Measurements from ENCODE around the gene USP24.
A peak's percentile ranks its signal among the peaks of the same experiment; 100 is the strongest.

Gene USP24

DNA sequence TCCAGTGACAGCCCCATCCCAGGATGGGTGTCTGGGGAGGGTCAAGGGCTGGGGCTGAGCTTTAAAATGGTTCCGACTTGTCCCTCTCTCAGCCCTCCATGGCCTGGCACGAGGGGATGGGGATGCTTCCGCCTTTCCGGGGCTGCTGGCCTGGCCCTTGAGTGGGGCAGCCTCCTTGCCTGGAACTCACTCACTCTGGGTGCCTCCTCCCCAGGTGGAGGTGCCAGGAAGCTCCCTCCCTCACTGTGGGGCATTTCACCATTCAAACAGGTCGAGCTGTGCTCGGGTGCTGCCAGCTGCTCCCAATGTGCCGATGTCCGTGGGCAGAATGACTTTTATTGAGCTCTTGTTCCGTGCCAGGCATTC lies 151.6 kb downstream of the USP24 start:
- DNase-seq = peak; percentile 46

DNA sequence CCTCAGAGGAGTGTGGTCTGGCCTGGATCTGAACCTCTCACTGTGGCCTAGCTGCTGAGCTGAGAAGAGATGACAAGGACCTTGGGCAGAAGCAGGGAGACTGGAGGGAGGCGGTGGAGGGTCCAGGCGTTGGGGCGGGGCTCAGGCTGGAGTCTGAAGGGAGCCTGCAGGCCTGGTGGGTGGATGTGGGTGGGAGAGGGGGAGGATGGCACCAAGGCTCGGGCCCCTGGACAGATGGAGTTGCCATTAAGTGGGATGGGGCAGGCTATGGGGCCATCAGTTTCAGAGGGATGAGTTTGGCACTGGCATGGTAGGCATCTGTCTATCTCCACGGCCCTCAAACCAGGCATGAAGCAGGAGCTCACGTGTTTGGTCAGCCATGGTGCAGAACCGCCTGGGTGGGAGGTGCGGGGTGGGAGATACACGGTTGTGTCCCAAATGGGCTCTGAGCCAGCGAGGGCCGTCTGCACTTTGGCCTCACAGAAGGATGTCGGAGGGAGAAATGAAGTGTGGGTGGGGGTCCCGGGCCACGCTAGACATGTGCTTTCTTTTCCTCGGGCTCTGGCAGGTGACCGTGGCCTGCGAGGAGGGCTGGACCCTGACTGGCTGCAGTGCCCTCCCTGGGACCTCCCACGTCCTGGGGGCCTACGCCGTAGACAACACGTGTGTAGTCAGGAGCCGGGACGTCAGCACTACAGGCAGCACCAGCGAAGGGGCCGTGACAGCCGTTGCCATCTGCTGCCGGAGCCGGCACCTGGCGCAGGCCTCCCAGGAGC lies 152.2 kb downstream of the USP24 start:
- peak; percentile 54 for DNase-seq

DNA sequence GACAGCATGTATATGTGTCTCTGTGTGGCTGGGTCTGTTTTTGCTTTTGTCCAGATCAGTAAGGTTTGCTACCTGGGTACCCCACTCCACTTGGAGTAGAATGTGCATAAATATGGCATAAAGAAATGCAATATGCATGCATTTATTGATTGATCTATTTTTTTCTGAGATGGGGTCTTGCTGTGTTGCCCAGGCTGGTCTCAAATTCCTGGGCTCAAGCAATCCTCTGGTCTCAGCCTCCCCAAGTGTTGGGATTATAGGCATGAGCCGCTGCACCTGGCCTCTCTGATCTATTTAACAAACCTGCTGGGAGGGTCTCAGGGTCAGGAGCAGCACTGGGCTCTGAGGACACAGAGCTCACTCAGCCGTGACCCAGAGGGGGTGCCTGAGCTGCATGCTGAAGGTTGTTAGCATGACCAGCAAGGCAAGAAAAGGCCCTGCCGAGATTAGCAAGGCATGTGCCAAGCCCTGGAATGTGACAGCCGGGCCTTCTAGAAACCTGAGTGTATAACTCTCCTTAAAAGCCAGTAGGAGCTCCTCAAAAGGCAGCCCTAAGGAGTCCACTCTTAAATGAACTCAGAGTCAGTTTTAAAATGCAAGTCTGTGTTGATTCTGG lies 153.3 kb downstream of the USP24 start:
- DNase-seq = peak; percentile 46

DNA sequence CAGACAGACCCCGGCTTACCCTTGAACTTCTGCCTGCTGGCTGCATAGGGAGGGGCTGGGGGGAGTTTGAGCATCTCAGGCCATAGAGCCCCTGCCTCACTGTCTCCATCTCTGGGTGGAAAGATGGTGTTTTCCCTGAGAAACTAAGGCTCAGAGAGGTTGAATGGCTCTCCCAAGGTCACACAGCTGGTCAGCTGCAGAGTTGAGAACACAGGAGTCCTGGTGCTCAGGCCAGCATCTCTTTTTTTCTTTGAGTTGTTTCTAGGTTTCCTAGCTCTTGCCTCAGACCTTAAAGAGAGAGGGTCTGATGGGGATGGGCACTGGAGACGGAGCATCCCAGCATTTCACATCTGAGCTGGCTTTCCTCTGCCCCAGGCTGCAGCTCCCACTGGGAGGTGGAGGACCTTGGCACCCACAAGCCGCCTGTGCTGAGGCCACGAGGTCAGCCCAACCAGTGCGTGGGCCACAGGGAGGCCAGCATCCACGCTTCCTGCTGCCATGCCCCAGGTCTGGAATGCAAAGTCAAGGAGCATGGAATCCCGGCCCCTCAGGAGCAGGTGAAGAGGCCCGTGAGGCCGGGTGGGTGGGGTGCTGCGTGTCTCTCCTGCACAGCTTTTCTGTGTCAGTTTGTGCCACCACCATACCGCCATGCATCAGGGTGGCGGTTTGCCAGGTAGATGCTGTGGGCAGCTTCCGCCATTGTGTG lies 154.0 kb downstream of the USP24 start:
- peak; percentile 47 for DNase-seq

DNA sequence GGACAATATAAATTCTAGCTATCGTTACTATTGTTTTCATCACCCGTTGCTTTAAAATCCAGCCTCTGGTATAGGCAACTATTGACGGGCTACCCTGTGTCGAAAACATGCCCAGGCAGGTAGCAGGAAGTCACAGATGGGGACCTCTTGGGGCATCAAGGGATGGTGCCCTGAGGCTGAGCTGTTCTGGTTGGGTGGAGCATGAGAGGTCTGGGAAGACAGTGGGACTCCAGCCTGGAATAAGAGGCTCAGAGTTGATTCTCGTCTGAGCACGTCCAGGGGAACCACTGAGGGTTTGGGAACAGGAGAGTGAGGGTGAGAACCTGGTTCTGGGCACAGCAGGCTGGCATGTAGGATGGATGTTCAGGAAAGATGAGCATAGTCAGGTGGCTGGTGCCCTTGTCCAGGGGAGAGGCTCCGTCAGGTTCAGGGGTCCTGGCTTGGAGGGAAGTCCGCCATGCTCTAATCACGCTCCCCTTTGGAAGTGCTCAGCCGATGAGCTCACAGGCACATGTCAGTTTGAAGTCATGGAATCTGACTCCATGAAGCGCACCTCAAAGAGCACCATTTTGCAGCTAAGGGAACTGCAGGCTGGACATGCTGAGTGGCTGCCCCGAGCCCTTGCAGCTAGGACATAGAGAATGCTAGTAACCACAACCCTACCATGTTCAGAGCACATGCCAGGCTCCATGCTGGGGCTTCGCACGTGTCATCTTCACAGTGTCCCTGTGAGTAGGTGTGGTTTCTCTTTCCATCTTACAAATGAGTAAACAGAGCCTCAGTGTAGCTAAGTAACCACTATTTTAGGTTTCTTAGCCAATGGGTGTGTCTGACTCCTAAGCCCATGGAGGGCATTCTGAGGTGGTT lies 154.8 kb downstream of the USP24 start:
- peak; percentile 38 for DNase-seq

DNA sequence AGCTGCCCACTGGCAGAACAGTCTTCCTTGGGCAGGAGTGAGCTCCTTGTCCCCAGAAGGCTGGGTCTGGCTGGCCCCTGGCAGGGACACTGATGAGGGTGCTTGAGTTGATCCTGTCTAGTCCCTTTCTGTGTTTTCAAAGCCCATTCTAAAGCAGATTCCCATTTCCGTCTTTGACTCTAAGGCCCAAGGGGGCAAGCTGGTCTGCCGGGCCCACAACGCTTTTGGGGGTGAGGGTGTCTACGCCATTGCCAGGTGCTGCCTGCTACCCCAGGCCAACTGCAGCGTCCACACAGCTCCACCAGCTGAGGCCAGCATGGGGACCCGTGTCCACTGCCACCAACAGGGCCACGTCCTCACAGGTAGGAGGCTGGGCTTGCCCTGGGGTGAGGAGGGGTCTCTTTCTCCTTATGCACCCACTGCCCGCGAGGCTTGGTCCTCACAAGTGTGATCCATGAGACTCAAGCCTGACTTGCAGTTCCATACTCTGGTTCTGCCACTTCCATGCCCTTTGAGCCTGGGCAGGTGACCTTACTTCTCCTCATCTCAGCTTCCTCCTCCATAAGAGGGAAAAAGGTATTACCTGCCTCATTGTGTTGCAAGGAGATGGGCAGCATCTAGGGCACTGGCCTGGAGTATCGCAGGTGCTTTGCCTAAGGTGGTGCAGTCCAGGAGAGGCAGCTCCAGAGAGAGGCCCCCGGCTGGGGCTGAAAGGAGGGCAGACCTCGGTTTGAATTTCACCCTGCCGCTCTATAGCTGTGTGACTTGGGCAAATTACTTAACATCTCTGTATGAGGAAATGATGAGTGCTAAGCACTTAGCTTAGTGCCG lies 155.6 kb downstream of the USP24 start:
- peak; percentile 45 for DNase-seq

DNA sequence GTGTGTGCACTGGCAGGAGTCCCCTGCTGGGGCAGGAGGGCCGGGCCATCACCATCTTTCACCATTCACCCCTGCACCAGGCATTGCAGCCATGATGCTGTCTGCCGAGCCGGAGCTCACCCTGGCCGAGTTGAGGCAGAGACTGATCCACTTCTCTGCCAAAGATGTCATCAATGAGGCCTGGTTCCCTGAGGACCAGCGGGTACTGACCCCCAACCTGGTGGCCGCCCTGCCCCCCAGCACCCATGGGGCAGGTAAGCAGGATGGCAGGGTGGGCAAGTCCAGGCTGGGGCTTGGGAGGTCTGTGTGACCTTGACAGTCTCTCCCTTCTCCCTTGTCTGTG lies 157.2 kb downstream of the USP24 start:
- peak; percentile 51 for DNase-seq

DNA sequence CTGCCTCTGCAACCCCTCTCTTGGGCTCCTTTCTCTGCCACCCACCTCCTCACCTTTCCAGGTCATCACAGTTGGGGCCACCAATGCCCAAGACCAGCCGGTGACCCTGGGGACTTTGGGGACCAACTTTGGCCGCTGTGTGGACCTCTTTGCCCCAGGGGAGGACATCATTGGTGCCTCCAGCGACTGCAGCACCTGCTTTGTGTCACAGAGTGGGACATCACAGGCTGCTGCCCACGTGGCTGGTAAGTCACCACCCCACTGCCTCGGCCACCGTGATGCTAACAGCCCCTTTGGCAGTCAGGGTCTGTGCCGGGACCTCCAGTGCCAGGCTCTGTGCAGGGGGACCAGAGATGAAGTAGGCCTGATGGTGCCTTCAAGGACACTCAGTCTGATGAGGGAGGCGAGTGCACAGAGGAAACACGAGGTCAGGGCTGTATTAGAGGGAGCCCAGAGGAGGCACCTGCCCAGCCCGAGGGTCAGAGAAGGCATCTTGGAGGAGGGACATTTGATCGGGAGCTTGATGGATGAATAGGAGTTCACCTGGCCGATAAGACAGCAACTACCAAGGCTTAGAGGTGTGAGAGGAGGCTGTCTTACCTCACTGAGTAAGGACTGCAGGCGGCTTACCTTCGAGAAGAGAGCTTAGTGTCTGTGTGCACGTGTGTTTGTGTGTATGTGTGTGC lies 157.8 kb downstream of the USP24 start:
- peak; percentile 48 for DNase-seq

DNA sequence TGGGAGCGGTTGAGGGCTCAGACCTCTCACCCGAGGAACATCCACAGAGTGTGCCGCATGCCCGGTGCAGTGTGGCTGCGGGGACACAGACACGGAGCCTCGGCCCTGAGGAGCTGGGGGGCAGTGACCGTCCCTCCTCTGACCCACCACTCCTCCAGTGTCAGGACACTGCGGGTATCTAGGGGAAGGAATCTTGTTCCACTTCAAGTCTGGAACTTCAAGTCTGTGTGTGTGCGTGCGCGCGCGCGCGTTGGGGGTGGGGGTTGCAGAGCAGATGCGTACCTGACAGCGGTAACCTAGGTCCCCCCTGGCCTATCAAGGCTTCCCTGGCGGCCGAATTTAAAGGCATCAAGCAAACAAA lies 158.6 kb downstream of the USP24 start:
- peak; percentile 50 for DNase-seq

DNA sequence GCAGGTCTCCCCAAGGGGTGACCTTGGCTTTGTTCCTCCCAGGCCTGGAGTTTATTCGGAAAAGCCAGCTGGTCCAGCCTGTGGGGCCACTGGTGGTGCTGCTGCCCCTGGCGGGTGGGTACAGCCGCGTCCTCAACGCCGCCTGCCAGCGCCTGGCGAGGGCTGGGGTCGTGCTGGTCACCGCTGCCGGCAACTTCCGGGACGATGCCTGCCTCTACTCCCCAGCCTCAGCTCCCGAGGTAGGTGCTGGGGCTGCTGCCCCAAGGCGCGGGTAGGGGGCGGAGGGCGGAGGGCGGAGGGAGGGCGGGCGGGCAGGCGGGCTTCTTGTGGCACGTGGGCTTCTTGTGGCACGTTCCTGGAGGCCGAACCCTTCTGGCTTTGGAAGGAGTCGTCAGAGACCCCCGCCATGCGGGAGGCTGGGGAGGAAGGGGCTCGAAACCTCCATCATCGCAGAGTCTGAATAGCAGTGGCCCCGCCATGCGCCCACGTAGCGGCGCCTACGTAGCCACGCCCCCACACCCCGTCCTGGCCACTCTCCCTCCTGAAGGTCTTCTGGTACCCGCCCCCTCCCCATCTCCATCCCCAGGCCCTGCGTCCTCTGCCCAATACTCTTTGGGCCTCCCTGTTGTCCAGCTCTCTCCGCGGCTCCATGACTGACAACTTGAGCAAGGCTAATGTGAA lies 159.1 kb downstream of the USP24 start:
- peak; percentile 49 for DNase-seq

DNA sequence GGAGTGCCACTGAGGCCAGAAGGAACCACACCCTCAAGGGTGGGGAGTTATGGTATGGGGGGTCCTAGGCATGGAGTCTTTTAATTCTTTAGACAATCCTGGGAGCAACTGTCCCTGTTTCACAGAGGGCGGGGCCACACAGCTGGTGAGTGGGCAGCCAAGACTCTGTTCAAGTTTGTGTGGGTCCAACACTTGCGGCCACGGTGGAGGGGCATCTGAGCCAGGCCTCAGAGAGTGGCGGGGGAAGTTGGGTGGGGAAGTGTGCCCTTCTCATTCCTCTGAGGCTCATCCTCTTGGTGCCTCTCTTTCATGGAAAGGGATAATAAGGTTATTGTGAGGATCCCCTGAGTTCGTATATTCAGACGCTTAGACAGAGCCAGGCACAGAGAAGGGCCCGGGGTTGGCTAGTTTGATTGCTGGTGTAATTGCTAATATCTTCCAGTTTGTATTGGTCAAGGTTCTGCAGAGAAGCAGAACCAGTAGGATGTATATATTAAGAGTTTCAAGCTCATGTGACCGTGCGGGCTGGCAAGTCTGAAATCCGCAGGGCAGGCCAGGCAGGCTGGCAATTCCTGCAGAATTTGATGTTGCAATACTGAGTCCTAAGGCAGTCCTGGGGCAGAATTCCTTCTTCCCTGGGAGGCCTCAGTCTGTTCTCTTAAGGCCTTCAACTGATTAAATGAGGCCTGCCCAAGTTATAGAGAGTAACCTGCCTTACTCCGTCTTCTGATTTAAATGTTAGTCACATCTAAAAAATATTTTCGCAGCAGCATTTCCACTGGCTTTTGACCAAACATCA lies 159.9 kb downstream of the USP24 start:
- peak; percentile 58 for DNase-seq

DNA sequence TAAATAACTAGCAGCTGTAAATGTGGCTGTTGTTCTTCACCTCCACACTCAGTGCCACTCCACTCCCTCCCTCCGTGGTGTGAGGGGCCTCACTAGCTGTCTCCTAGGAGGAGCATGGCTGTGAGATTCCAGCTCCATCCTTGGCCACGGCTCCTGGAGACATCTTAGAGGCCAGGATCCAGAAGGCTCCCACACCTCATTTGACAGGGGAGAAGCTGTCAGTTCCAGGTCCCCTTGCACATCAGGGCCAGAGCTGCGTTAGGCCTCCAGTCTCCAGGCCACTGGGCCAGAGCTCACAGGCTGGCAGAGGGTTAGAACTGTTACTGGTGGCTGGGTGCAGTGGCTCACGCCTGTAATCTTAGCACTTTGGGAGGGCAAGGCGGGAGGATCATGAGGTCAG lies 160.8 kb downstream of the USP24 start:
- DNase-seq = peak; percentile 29

DNA sequence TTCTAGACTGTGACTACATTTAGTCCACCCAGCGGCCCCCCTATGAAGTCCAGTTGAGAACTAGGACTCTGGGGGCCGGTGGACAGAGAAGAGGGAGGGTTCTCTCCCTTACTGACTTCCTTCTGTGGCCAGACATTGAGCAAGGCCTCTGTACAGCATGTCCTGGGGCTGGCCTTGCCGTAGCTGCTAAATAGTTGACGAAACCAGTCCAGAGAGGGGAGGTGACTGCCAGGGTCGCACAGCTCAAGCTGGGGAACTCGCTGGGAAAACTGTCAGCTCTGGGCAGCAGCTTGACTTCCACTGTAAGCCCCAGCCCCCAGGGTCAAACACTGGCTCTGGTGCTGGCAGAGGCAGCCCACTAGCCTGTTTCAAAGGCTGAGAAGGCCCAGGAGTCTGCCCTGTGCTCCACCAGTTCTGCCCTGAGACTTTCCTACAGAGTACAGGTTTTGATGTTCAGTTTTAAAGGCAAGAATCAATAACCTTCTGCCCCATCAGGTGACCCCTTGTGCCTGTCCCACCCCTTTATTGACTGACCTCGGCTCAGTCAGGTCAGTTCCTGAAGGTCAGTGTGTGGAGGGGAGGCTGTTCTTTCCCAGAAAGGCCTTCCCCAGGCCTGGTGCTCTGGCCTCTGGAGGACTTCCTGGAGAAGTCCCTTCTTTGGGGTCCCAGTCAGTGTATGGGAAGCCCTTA lies 161.8 kb downstream of the USP24 start:
- peak; percentile 47 for DNase-seq

DNA sequence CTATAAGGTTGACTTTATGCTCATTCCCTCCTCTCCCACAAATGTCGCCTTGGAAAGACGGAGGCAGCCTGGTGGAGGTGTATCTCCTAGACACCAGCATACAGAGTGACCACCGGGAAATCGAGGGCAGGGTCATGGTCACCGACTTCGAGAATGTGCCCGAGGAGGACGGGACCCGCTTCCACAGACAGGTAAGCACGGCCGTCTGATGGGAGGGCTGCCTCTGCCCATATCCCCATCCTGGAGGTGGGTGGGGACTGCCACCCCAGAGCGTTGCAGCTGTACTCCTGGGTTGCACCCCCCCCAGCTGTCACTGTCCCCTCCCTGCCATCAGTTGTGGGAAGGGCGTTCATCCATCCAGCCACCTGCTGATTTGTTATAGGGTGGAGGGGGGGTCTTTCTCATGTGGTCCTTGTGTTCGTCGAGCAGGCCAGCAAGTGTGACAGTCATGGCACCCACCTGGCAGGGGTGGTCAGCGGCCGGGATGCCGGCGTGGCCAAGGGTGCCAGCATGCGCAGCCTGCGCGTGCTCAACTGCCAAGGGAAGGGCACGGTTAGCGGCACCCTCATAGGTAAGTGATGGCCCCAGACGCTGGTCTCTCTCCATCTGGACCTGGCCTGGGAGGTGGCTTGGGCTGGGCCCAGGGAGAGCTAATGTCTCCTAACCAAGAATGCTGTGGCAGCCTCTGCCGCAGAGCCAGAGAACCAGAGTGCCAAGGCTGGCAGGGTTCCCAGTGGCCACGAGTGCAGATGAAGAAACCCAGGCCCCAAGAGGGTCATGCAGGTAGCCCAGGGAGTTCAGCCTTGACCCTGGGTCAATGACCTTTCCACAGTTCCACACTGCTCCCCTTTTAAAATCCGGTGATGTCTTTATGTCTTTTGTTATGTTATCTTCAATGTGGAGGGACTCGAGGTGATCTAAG lies 162.7 kb downstream of the USP24 start:
- DNase-seq = no peak

DNA sequence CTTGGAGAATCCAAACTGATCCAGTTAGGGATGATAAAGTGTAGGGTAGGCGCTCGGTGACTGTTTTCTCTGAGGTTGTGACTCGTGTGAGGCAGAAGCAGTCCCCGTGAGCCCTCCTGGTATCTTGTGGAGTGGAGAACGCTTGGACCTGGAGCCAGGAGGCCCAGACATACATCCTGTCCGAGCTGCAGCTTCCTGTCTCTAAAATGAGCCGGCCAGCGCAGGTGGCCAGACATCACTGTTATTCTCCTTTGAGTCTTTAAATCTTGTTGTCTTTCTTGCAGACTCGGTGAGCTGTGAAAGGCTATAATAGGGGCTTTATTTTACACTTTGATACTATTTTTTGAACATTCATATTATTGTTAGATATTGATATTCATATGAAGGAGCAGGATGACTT lies 163.5 kb downstream of the USP24 start:
- no peak for DNase-seq

DNA sequence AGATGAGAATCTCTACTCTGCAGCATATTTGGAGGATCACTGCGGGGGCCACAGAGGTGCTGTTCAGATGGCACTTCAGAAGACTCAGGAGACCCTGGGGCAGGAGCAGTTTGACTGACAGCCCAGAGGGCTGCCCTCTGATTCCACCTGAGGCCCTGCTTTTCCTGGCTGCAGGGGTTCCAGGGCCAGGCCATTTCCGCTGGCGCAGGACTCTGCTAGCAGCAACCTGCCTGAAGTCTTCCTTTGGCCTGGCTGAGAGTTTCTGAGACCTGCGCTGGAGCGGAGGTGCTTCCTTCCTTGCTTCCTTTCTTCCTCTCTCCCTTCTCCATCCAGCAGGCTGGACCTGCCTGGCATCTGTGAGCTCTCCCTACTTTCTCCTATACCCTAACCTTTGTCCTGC lies 164.0 kb downstream of the USP24 start:
- DNase-seq = no peak

DNA sequence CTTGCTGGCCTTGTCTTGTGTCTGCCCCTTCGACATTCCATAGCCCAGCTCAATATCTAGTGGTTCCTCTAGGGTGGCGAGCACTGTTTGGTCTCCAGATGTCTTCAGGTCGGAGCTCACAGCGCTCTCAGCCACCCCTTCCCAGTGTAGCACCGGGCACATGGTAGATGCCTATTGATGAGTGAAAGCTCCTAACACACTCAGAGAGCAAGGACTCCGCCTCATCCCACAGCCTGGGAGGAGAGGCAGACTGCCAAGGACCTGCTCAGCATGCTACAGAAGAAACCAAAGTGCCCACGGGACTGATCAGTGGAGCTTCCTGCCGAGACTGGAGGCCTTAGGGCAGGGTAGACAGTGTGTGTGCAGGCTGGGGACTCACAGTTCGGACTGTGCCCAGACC lies 164.9 kb downstream of the USP24 start:
- DNase-seq = no peak

DNA sequence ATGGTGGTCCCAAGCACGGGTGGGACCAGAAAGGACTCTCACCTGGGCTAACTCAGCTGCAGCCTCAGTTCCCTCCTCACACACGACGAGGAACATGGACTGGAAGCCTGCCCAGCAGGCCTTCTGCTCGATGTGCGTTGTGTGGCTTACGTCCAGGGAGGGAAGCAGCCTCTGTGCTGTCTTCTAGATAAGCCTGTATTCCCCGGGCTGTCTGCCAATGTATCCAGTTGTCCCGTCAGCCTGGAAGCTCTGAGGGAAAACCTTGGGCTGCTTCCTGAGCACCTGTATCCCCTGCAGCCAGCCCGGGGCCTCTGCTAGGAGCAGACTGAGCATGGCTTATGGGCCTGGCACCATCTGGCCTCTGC lies 165.3 kb downstream of the USP24 start:
- no peak for DNase-seq

Data from islet precursor cell (in vitro differentiated cells).